HepG2 (cell line): ENCODE data around the gene ITPRIP. TPM values are rescaled to one million over a fixed set of nuclear protein-coding genes. Genes with fewer than 3 reads are reported as not detected.
A peak's percentile ranks its signal among the peaks of the same experiment; 100 is the strongest.

Source experiments
- DDIT3 ChIP-seq: sonication (generic); formaldehyde crosslinking; IDR thresholded peaks from 2 replicates; pipeline ENCODE4 v1.4.0; 2020; ENCODE audit warnings: mild to moderate bottlenecking, missing genetic modification reagents
- FOXK1 ChIP-seq: sonication (generic); formaldehyde crosslinking; IDR thresholded peaks from 2 replicates; pipeline ENCODE4 v1.4.0; 2020; ENCODE audit warnings: low read depth, missing genetic modification reagents, borderline replicate concordance
- HOXA9 ChIP-seq: sonication (generic); formaldehyde crosslinking; IDR thresholded peaks from 2 replicates; pipeline ENCODE4 v1.8.1; 2022; ENCODE audit warnings: missing genetic modification reagents, mild to moderate bottlenecking, moderate library complexity, borderline replicate concordance
- JUN ChIP-seq: sonication (generic); formaldehyde crosslinking; IDR thresholded peaks from 2 replicates; pipeline ENCODE4 v1.4.0; 2020; ENCODE audit warnings: mild to moderate bottlenecking, missing genetic modification reagents
- LCORL ChIP-seq, 2 experiments: fragments of 450-650 bp in 1 of 2; sonication (generic) in 1 of 2; formaldehyde crosslinking in 1 of 2; IDR thresholded peaks; 2 replicates each; pipeline versions ENCODE4 v1.5.0 to v1.6.1; 2017 to 2020; ENCODE audit warnings: antibody characterized with exemption in 1 of 2, missing genetic modification reagents in 1 of 2
- MATR3 ChIP-seq: sonication (generic); formaldehyde crosslinking; IDR thresholded peaks from 2 replicates; pipeline ENCODE4 v1.4.0; 2020; ENCODE audit warnings: missing genetic modification reagents
- MED13 ChIP-seq: sonication (generic); formaldehyde crosslinking; IDR thresholded peaks from 2 replicates; pipeline ENCODE4 v1.5.0; 2020; ENCODE audit warnings: missing genetic modification reagents
- NCOR1 ChIP-seq: fragments of 200-600 bp; sonication (generic); IDR thresholded peaks from 2 replicates; pipeline ENCODE4 v1.7.0; 2017; ENCODE audit warnings: antibody characterized with exemption, low read length, borderline replicate concordance
- PCBP1 ChIP-seq: fragments of 200-400 bp; formaldehyde crosslinking; IDR thresholded peaks from 2 replicates; pipeline ENCODE4 v1.6.1; 2017; ENCODE audit warnings: mild to moderate bottlenecking, low read depth, low read length, borderline replicate concordance
- PLRG1 ChIP-seq: fragments of 450-650 bp; conservative IDR thresholded peaks from 2 replicates; pipeline ENCODE4 v1.6.1; 2016
- PPARG ChIP-seq: conservative IDR thresholded peaks from 2 replicates; pipeline ENCODE4 v1.6.1; 2016; ENCODE audit warnings: missing biosample characterization, missing genetic modification reagents
- RARA ChIP-seq: IDR thresholded peaks from 2 replicates; pipeline ENCODE4 v1.6.1; 2016; ENCODE audit warnings: missing genetic modification reagents, missing compliant biosample characterization
- RBFOX2 ChIP-seq: fragments of 200-400 bp; formaldehyde crosslinking; IDR thresholded peaks from 2 replicates; pipeline ENCODE4 v1.6.1; 2017; ENCODE audit warnings: low read depth, mild to moderate bottlenecking, low read length
- SALL1 ChIP-seq: sonication (generic); formaldehyde crosslinking; IDR thresholded peaks from 2 replicates; pipeline ENCODE4 v1.8.0; 2022; ENCODE audit warnings: mild to moderate bottlenecking, missing genetic modification reagents
- SRSF4 ChIP-seq: fragments of 200-400 bp; formaldehyde crosslinking; IDR thresholded peaks from one replicate; pipeline ENCODE4 v1.6.1; 2018; ENCODE audit warnings: mild to moderate bottlenecking, low read depth, low read length, moderate library complexity; ENCODE audit not compliant: poor library complexity, severe bottlenecking
- THAP7 ChIP-seq: sonication (generic); formaldehyde crosslinking; IDR thresholded peaks from 2 replicates; pipeline ENCODE4 v1.8.1; 2023; ENCODE audit warnings: mild to moderate bottlenecking, missing genetic modification reagents
- ZBTB44 ChIP-seq: sonication (generic); formaldehyde crosslinking; IDR thresholded peaks from 2 replicates; pipeline ENCODE4 v1.4.0; 2020; ENCODE audit warnings: missing genetic modification reagents
- ZNF207 ChIP-seq: fragments of 450-650 bp; IDR thresholded peaks from 2 replicates; pipeline ENCODE4 v1.6.1; 2016; ENCODE audit warnings: antibody characterized with exemption, borderline replicate concordance
- ZNF33A ChIP-seq: sonication (generic); formaldehyde crosslinking; IDR thresholded peaks from 2 replicates; pipeline ENCODE4 v1.5.1; 2020; ENCODE audit warnings: missing genetic modification reagents, mild to moderate bottlenecking, moderate library complexity, borderline replicate concordance
- ZNF343 ChIP-seq: sonication (generic); formaldehyde crosslinking; IDR thresholded peaks from 2 replicates; pipeline ENCODE4 v1.4.0; 2020; ENCODE audit warnings: mild to moderate bottlenecking, missing genetic modification reagents
- ZNF432 ChIP-seq: sonication (generic); formaldehyde crosslinking; IDR thresholded peaks from 2 replicates; pipeline ENCODE4 v1.5.0; 2020; ENCODE audit warnings: missing genetic modification reagents, mild to moderate bottlenecking, borderline replicate concordance
- ZNF451 ChIP-seq: sonication (generic); formaldehyde crosslinking; IDR thresholded peaks from 2 replicates; pipeline ENCODE4 v1.5.0; 2020; ENCODE audit warnings: mild to moderate bottlenecking, missing genetic modification reagents
- ZNF460 ChIP-seq: sonication (generic); formaldehyde crosslinking; IDR thresholded peaks from 2 replicates; pipeline ENCODE4 v1.5.1; 2020; ENCODE audit warnings: missing genetic modification reagents, mild to moderate bottlenecking, borderline replicate concordance
- ZNF484 ChIP-seq: sonication (generic); formaldehyde crosslinking; IDR thresholded peaks from 2 replicates; pipeline ENCODE4 v1.5.1; 2020; ENCODE audit warnings: mild to moderate bottlenecking, low read depth, missing genetic modification reagents, borderline replicate concordance
- ZNF557 ChIP-seq: sonication (generic); formaldehyde crosslinking; IDR thresholded peaks from 2 replicates; pipeline ENCODE4 v1.4.0; 2020; ENCODE audit warnings: missing genetic modification reagents
- ZNF562 ChIP-seq: sonication (generic); formaldehyde crosslinking; IDR thresholded peaks from 2 replicates; pipeline ENCODE4 v1.8.0; 2022; ENCODE audit warnings: missing genetic modification reagents, borderline replicate concordance
- ZNF740 ChIP-seq: sonication (generic); formaldehyde crosslinking; IDR thresholded peaks from 2 replicates; pipeline ENCODE4 v1.4.0; 2020; ENCODE audit warnings: missing genetic modification reagents
- ZSCAN21 ChIP-seq: sonication (generic); formaldehyde crosslinking; IDR thresholded peaks from 2 replicates; pipeline ENCODE4 v1.8.0; 2022; ENCODE audit warnings: mild to moderate bottlenecking, missing genetic modification reagents, moderate library complexity, borderline replicate concordance
- ZSCAN9 ChIP-seq: IDR thresholded peaks from 2 replicates; pipeline ENCODE4 v1.6.1; 2016; ENCODE audit warnings: borderline replicate concordance
- polyA plus RNA-seq, 8 experiments: library from polyadenylated mRNA; depleted of rRNA in 3 of 8; stranded (reverse) in 7 of 8; unstranded in 1 of 8; fragments of >200 nt; fragmentation: Illumina TruSeq in 4 of 8; extraction: Trizol in 4 of 8; gene quantifications; 2 replicates each; pipeline versions ENCODE4 v1.2.1 to v1.2.3, GENCODE V29; 2011 to 2016; ENCODE audit warnings: low read depth in 4 of 8, missing spikeins in 1 of 8, mixed read lengths in 1 of 8; ENCODE audit not compliant: insufficient read depth in 1 of 8
- total RNA-seq, 5 experiments: library from RNA; depleted of rRNA; stranded (reverse); fragments of >200 nt; fragmentation: Illumina TruSeq; extraction: Trizol; gene quantifications; 2 replicates each; pipeline ENCODE4 v1.2.3, GENCODE V29; 2016; ENCODE audit warnings: low read depth in 1 of 5

Gene ITPRIP
- total and polyA plus RNA-seq, 2 of the 13 experiments (the other 11 are each of a cell fraction or from before 2014, with no cell fraction given): 1.00 to 2.8 TPM

GRCh38 chr10:104288355-104288754 is 49.9 kb downstream of the ITPRIP start (continued):
- no peak for TF ChIP-seq ZNF33A (CRISPR knock-in tag)
- TF ChIP-seq FOXK1 (CRISPR knock-in tag): peak; percentile 67; the same call in 1 of the 2 replicates
- TF ChIP-seq LCORL (IDR thresholded peaks at IDR 0.05): no peak; the same call in 1 of the 2 replicates
- peak; percentile 90 for TF ChIP-seq LCORL (CRISPR knock-in tag; IDR thresholded peaks at IDR 0.05)
- TF ChIP-seq ZSCAN9 (CRISPR knock-in tag): peak; percentile 60; the same call in 1 of the 2 replicates
- no peak for TF ChIP-seq ZBTB44 (CRISPR knock-in tag)
- no peak for TF ChIP-seq RBFOX2
- TF ChIP-seq PLRG1: no peak
- TF ChIP-seq SRSF4: no peak
- no peak for TF ChIP-seq ZNF562 (CRISPR knock-in tag)
- TF ChIP-seq ZNF460 (CRISPR knock-in tag): no peak
- TF ChIP-seq ZNF484: no peak
- peak; percentile 95; the same call in 1 of the 2 replicates for TF ChIP-seq SALL1 (CRISPR knock-in tag)
- no peak for TF ChIP-seq ZSCAN21 (CRISPR knock-in tag)
- TF ChIP-seq ZNF343 (CRISPR knock-in tag): no peak
- TF ChIP-seq PPARG: peak; percentile 100
- TF ChIP-seq MED13 (CRISPR knock-in tag): peak; percentile 63; the same call in 1 of the 2 replicates
- TF ChIP-seq PCBP1: no peak
- peak; percentile 90 for TF ChIP-seq RARA (CRISPR knock-in tag)
- no peak for TF ChIP-seq HOXA9 (CRISPR knock-in tag)
- no peak for TF ChIP-seq THAP7
- no peak for TF ChIP-seq ZNF451 (CRISPR knock-in tag)
- TF ChIP-seq DDIT3 (CRISPR knock-in tag): no peak
- peak; percentile 85 for TF ChIP-seq NCOR1
- TF ChIP-seq JUN (CRISPR knock-in tag): peak; percentile 75; the same call in 1 of the 2 replicates
- TF ChIP-seq ZNF740 (CRISPR knock-in tag): no peak
- no peak for TF ChIP-seq ZNF207
- TF ChIP-seq MATR3: no peak
- TF ChIP-seq ZNF432 (CRISPR knock-in tag): no peak
- TF ChIP-seq ZNF557 (CRISPR knock-in tag): no peak
